Psoas muscle (tissue), 8 donors: ENCODE results near the gene GPR150. TPM values are rescaled to one million over a fixed set of nuclear protein-coding genes. Genes with fewer than 3 reads are reported as not detected.
A peak's percentile ranks its signal among the peaks of the same experiment; 100 is the strongest.
"Not testable (repeated sequence)": the region's sequence is repeated elsewhere in the genome, so short reads cannot be mapped to it uniquely, and the experiment has no call there.

Experiments used
- ATAC-seq, 4 donors: fragments of 200-7000 bp; cut with Tn5 transposase; one replicate each; pipeline ENCODE4 v1.9.1; 2020; ENCODE audit warnings: moderate library complexity in 3 of 4, mild to moderate bottlenecking in 2 of 4
- DNase-seq, 2 donors: peaks; one replicate each; pipeline ENCODE4 v3.0.0-alpha.2; 2020
- H3K27ac ChIP-seq: fragments of 200-600 bp; one replicate; pipeline ENCODE4 v1.8.0; 2022
- H3K27me3 ChIP-seq, 3 donors: fragments of 200-600 bp in 1 of 3; one replicate each; pipeline versions ENCODE4 v1.6.1 to v1.8.0; 2013 to 2022; ENCODE audit warnings: low read length in 2 of 3, mild to moderate bottlenecking in 2 of 3, moderate library complexity in 1 of 3; ENCODE audit not compliant: insufficient read depth in 3 of 3
- H3K36me3 ChIP-seq, 2 donors: fragments of 200-600 bp in 1 of 2; one replicate each; pipeline versions ENCODE4 v1.6.1 to v1.8.0; 2013 to 2022; ENCODE audit warnings: low read depth in 1 of 2, mild to moderate bottlenecking in 1 of 2, moderate library complexity in 1 of 2; ENCODE audit not compliant: insufficient read depth in 1 of 2
- H3K4me1 ChIP-seq: fragments of 200-600 bp; one replicate; pipeline ENCODE4 v1.8.0; 2022
- H3K4me3 ChIP-seq: fragments of 200-600 bp; one replicate; pipeline ENCODE4 v1.8.0; 2022; ENCODE audit warnings: mild to moderate bottlenecking
- H3K9me3 ChIP-seq: fragments of 200-600 bp; one replicate; pipeline ENCODE4 v1.8.0; 2022
- CTCF ChIP-seq: fragments of 200-600 bp; IDR thresholded peaks from one replicate; pipeline ENCODE4 v1.8.0; 2022; ENCODE audit warnings: antibody characterized with exemption
- WGBS, 3 donors: extraction: QIAGEN DNeasy Blood & Tissue Kit; methylation state at CpG; one replicate each; pipeline versions ENCODE4 v1.1.6 to v1.1.7; 2013; 5-methylcytosine and 5-hydroxymethylcytosine counted together
- intact Hi-C, 2 donors: fragments of 100-400 bp; cut with DNase I; formaldehyde crosslinking; loops; one replicate each; pipeline versions ENCODE4 v1.11.0 to v1.14.2; 2022
- polyA plus RNA-seq, 3 donors: library from polyadenylated mRNA; stranded (reverse); fragments of 200-250 nt; gene quantifications; one replicate each; pipeline ENCODE4 v1.2.3, GENCODE V29; 2013
- total RNA-seq, 4 donors: library from RNA; stranded (reverse); fragmentation: NEBNext Ultra II Directional in 2 of 4; extraction: Animal tissue kit (Norgen Biotek cat#: 25700) in 2 of 4; gene quantifications; one replicate each; pipeline versions ENCODE4 v1.2.1 to v1.2.4, GENCODE V29; 2021 to 2023
- donor health status: healthy with polysubstance abuse.
- donor health status: DM: no; HTN: no; CAD: no; lungs with moderate emphysema.
- donor health status: Bipolar disorder and iron deficiency.
- donor health status: healthy.
- donor health status: DM: yes; HTN: yes; CAD: no.
- donor health status: DM: no; HTN: no; CAD: no.
- donor health status: DM: no; HTN: no; CAD: no.
- donor health status: DM: yes; HTN: yes; CAD: no.

Gene GPR150
- total and polyA plus RNA-seq, 7 donors: 0.10 to 0.64 (median 0.29) TPM; not detected in 2

GRCh38 chr5:95631255-95631958 lies 11.5 kb downstream of the GPR150 start:
- WGBS, 3 donors: 63 to 88% (median 64%) methylated on average over 2 of the region's 2 CpGs
- TF ChIP-seq CTCF: no peak
- Histone ChIP-seq H3K9me3 (no peaks in the 10 kb centered on the region), H3K4me3 (no peak overlapping the region), H3K4me1 (peaks cover 3% of the 10 kb centered on the region), H3K27ac (no peak overlapping the region), H3K36me3 (no peaks in the 10 kb centered on the region), H3K27me3 (no peaks in the 10 kb centered on the region)
- no peak for ATAC-seq
- intact Hi-C loops: no loop called here
- DNase-seq: no peak

- Histone ChIP-seq H3K4me1 (peaks cover 3% of the 10 kb centered on the region), H3K27ac (no peak overlapping the region), H3K4me3 (no peak overlapping the region), H3K36me3 (no peaks in the 10 kb centered on the region), H3K27me3 (peaks cover 0 to 2% (median 0%) of the 10 kb centered on the region in 3 donors), H3K9me3 (no peaks in the 10 kb centered on the region)
- intact Hi-C loops: no loop called here
- ATAC-seq: peak in 3 of 4 donors; percentile 53 to 68 (median 64)
- 82 to 86% (median 84%) methylated on average over 4 of the region's 4 CpGs for WGBS, 3 donors
- TF ChIP-seq CTCF: no peak
- no peak for DNase-seq
Observed at GRCh38 chr5:95631991-95632675, 12.2 kb downstream of the GPR150 start.

- H3K4me3 ChIP-seq, H3K27me3 ChIP-seq, H3K27ac ChIP-seq, H3K9me3 ChIP-seq, H3K36me3 ChIP-seq, intact Hi-C loops, ATAC-seq, H3K4me1 ChIP-seq, DNase-seq: not testable (repeated sequence)
- WGBS, 3 donors: 90 to 100% (median 94%) methylated on average over 2 of the region's 2 CpGs
Observed at GRCh38 chr5:95632942-95633341, 13.1 kb downstream of the GPR150 start.

GRCh38 chr5:95633671-95634070 lies 13.8 kb downstream of the GPR150 start:
- WGBS, 3 donors: 96 to 98% (median 98%) methylated on average over 3 of the region's 3 CpGs
- H3K36me3 ChIP-seq: no peaks in the 10 kb centered on the region

More at GRCh38 chr5:95633671-95634070, 13.8 kb downstream of the GPR150 start:
- no peak for ATAC-seq
- TF ChIP-seq CTCF: no peak
- intact Hi-C loops: no loop called here
- DNase-seq: no peak
- Histone ChIP-seq H3K9me3 (no peaks in the 10 kb centered on the region), H3K27ac (no peak overlapping the region), H3K27me3 (peaks cover 0 to 2% (median 0%) of the 10 kb centered on the region in 3 donors), H3K4me1 (peaks cover 3% of the 10 kb centered on the region), H3K4me3 (no peak overlapping the region)
